KOPT-K1 (cell line): ENCODE measurements around the gene HEXIM2.
A peak's percentile ranks its signal among the peaks of the same experiment; 100 is the strongest.

Source experiments
- H3K27ac ChIP-seq: fragments of 200-600 bp; sonication (generic); 2 replicates; pipeline ENCODE4 v1.5.1; 2016; ENCODE audit warnings: antibody characterized with exemption, mild to moderate bottlenecking, low read depth, low read length; ENCODE audit not compliant: poor library complexity, severe bottlenecking
- H3K36me3 ChIP-seq: fragments of 200-600 bp; sonication (generic); 2 replicates; pipeline ENCODE4 v1.5.1; 2017; ENCODE audit warnings: antibody characterized with exemption, mild to moderate bottlenecking, low read length, moderate library complexity; ENCODE audit not compliant: insufficient read depth
- H3K9me3 ChIP-seq: fragments of 200-600 bp; sonication (generic); 2 replicates; pipeline ENCODE4 v1.5.1; 2017; ENCODE audit warnings: antibody characterized with exemption, low read length, mild to moderate bottlenecking; ENCODE audit not compliant: insufficient read depth, poor library complexity, severe bottlenecking

The HEXIM2 gene

GRCh38 chr17:45161288-45162024 is at the start of gene HEXIM2:
Gene HEXIM2, plus strand, starts transcription at chr17:45161875. Its CDS starts 919 bp downstream, at chr17:45162794.
- Histone ChIP-seq H3K9me3 (no peaks in the 10 kb centered on the region), H3K27ac (peak within 1 kb of the TSS; percentile 99), H3K36me3 (0 out of 2 replicates have a peak, but pooled peaks cover 5% of the 10 kb centered on the region)

DNA sequence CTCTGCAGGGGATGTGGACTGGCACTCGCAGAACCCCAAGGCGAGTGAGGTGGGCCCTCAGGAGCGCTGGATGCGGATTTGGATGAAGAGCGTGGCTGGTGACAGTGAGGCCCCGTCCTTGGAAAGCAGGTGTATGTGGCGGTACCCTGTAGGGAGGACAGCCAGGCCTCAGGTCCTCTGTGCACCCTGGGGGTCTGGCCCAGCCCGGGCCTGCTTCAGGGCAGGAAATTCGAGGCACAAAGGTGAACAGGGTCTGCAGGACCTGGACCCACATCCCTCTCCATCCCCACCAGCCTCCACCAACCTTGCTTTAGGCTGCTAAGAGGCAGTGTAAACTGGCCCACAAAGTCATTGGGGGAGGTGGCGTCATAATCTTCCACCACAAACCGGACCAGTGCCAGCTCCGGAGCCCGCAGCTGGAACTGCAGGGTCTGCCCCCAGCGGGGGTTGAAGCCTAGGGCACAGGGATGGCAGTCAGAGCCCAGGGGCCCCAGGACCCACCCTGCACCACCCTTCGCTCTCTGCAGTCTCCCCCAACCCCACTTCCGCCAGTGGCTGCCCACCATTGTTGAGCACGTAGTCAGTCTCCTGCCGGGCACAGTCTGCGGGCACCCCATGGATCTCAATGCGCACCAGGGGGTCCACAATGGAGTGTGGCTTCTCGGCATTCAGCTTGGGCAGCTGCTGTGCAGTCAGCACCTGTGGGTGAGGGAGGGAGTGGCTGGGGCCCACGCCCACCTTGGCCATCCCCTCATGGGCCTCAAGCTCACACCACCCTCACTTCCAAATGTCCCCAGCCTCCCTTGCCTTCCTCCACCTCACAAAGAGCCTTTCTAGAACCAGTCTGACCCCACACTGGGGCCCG is 48.9 kb upstream of the HEXIM2 start:
- Histone ChIP-seq H3K36me3 (peaks cover 18% of the 10 kb centered on the region), H3K27ac (no peak overlapping the region), H3K9me3 (no peaks in the 10 kb centered on the region)

- Histone ChIP-seq H3K36me3 (peaks cover 12% of the 10 kb centered on the region), H3K27ac (no peak overlapping the region), H3K9me3 (no peaks in the 10 kb centered on the region)
Measured at GRCh38 chr17:45113424-45113754, 48.3 kb upstream of the HEXIM2 start.

DNA sequence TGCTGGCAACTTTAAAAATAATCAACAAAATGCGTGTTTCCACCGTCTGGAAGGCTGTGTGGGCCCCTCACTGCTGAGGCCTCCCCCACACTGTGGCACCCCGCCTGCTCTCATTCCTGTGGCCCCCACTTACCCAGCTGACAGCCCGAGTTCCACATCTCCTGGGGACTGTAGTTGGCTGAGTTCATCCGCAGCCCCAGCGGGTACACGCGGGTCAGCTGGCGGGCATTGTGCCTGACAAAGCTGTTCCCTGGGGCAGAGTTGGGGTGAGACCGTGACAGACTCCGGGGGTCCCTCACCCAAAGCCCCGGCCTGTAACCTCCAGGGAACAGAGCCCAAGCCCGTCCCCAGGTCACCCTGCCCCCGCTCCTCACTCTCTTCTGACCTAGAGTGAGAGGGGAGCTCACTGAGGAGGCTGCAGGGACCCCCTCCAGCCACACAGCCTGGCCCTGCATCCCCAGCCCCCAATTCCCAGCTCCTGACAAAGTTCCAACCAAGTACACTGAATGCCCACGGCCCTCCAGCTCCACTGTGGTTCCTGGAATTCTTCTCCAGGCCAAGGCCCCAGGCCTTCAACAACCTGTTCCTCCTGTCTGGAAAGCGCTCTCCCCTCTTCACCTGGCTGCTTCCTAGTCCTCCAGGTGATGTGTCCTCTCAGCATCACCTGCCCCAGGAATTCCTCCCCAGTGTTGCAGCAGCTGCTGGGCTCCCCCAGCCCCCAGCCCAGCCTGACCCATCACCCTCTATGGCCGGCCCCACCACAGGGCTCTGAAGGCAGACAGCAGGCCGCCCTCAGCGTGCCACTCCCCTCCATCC is 47.4 kb upstream of the HEXIM2 start:
- no peak overlapping the region for H3K27ac ChIP-seq
- no peaks in the 10 kb centered on the region for H3K9me3 ChIP-seq
- H3K36me3 ChIP-seq: peaks cover 2% of the 10 kb centered on the region; the same call in 1 of the 2 replicates

DNA sequence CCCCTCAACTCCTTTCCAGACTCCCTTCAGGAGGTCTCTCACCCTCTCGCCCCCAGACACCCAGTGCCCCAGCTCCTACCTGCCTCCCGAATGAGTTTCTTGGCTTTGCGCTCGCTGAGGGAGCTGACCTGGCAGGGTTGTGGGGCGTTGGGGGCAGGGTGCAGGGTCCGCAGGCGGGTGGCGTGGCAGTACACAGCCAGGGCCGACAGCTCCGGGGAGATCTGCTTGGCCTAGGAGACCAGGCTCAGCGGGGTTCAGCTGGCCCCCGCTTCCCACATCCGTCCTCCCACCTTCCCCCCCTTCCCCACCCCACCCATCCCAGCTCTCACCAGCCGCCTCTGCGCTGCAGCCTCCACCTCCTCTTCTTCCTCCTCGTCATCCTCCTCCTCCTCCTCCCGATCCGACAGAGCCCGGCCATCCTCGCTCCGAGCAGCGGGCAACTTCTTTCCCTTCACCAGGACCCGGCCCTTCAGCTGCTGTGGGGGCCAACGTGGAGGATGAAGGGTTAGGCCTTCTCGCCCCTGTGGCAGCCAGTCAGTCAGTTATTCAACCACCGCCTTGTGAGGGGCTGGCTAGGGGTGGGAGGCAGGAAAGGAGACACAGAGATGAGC is 46.6 kb upstream of the HEXIM2 start:
- H3K9me3 ChIP-seq: no peaks in the 10 kb centered on the region
- H3K27ac ChIP-seq: no peak overlapping the region
- H3K36me3 ChIP-seq: no peaks in the 10 kb centered on the region

- Histone ChIP-seq H3K36me3 (no peaks in the 10 kb centered on the region), H3K27ac (no peak overlapping the region), H3K9me3 (no peaks in the 10 kb centered on the region)
Measured at GRCh38 chr17:45115871-45116270, 45.8 kb upstream of the HEXIM2 start.

DNA sequence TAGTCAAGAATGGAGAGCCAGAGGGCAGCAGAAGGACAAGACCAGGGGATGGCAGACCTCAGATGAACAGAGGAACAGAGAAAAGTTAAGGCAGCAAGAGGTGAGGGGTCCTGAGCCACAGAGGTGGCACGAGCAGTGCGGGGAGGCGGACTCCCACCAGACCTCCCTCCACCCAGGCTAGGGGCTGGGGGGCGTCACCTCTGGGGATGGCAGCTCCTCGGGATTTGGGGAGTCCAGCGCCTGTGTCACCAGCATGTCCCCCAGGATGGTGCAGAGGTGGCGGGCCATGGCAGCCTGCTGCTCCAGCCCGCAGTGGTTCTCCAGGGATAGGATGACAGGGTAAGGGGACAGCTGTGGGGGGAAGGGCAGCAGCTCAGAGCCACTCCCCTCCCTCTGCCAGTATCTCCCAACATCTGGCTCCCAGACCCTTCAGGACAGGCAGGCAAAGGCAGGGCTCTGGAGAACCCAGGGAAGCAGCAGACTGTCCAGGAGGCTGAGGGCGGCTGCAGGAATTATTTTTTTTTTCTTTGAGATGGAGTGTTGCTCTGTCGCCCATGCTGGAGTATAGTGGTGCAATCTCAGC is 45.1 kb upstream of the HEXIM2 start:
- Histone ChIP-seq H3K9me3 (no peaks in the 10 kb centered on the region), H3K36me3 (no peaks in the 10 kb centered on the region), H3K27ac (no peak overlapping the region)

DNA sequence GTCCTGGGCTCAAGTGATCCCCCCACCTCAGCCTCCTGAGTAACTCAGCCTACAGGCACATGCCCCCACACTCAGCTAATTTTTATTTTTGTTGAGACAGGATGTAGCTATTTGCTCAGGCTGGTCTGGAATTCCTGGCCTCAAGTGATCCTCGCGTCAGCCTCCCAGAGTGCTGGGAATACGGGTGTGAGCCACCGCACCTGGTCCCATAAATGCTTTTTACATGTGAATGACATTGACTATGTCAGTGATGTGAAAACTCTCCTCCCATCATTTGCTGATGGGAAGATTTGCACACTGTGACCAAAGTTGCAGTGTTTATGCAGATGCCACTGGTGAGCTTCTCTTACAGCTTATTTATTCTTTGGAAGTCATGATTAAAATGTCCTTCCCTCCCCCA is 44.3 kb upstream of the HEXIM2 start:
- Histone ChIP-seq H3K27ac (no peak overlapping the region), H3K36me3 (no peaks in the 10 kb centered on the region), H3K9me3 (no peaks in the 10 kb centered on the region)

DNA sequence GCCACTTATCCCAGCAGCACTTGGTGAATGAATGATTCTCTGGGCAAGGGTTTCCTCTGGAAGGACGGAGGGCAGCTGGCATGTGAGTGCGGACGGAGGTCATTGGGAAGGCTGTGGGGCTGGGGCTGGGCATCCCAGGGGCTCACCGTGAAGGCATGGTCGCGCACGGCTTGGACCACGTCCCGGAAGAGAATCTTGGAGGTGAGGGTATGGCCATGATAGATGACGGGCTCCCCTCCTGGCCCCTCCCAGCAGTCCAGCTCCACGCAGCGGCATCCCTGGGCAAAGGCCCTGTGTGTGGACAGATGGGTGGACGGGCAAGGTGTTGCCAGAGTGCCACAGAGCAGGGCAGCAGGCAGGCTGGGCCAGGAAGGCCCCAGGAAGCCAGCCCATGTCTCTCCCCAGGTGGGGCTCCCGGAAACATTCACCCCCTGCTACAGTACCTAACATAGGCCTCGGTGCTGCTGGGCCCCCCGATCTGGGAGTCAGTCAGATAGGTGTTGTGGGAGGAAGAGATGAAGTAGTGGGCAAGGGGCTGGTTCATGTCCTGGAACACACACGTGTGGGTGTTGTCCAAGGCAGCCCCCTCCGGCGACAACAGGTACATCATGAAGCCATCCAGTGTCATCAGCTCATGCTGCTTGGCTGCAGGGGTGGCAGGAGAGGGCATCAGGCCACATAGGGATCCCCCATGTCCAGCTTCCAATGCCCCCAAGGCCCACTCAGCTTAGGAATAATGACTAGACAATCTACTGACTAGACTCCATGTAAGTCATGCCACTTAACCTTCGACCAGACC is 43.6 kb upstream of the HEXIM2 start:
- Histone ChIP-seq H3K27ac (no peak overlapping the region), H3K36me3 (no peaks in the 10 kb centered on the region), H3K9me3 (no peaks in the 10 kb centered on the region)

DNA sequence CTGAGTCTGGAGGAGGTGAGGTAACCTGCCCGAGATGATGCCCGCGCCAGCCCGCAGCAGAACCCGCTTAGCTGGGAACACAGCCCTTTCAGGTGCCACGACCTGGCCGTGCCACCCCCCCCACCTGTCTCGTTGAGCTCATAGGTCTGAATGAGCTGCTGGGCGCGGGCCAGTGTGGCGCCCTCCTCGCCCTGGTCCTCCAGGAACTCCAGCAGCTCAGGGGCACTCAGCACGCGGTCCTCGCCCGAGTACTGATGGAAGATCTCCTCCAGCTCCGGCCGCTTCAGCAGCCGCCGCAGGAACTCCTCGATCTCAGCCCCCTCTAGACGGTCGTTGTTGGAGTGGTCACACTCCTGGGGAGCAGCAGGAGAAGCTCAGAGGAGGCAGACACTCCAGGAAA is 43.0 kb upstream of the HEXIM2 start:
- Histone ChIP-seq H3K9me3 (no peaks in the 10 kb centered on the region), H3K27ac (no peak overlapping the region), H3K36me3 (no peaks in the 10 kb centered on the region)

DNA sequence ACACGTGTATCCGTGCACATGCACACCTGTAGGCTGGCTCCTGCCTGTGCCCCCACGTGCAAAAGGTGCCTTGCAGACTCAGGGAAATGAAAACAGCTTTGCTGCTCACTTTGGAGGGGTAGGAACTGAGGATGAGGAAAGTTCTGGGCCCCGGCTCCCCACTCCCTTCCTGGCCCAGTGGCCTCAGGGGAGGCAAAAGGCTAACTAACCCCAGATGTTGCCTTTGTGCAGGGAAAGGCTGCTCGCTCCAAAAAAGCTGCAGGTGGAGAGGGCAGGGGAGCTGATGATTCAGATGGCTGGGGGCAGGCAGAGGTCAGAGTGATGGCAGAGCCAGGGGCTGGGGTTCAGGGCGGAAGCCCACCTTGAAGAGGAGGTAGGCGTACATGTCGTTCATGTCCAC is 41.7 kb upstream of the HEXIM2 start:
- no peaks in the 10 kb centered on the region for H3K9me3 ChIP-seq
- H3K36me3 ChIP-seq: no peaks in the 10 kb centered on the region
- no peak overlapping the region for H3K27ac ChIP-seq

DNA sequence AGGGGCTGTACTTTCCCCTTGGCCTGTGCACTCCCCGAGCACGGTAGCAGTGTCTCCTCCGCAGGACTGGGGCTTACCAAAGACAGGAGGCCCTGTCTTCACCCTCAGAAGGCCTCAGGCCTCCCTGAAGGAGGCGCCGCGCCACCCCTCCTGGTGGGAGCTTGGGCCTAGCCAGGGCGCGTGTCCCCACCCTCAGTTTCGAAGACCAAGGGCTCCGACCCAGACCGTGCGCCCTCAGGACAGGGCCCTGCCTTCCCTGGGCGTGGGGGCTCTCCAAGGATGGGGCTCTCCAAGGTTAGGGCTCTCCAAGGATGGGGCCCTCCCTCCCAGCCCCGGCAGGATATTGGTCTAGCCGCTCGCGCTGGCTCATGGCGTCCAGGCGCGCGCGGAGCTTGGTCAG is 41.1 kb upstream of the HEXIM2 start:
- no peaks in the 10 kb centered on the region for H3K36me3 ChIP-seq
- H3K27ac ChIP-seq: no peak overlapping the region

GRCh38 chr17:45121055-45121454 is 40.6 kb upstream of the HEXIM2 start:
- Histone ChIP-seq H3K9me3 (no peaks in the 10 kb centered on the region), H3K27ac (no peak overlapping the region), H3K36me3 (no peaks in the 10 kb centered on the region)

More for the DNA sequence above, 41.1 kb upstream of the HEXIM2 start:
- no peaks in the 10 kb centered on the region for H3K9me3 ChIP-seq
